Smooth muscle cell (in vitro differentiated cells): ENCODE measurements around the gene SPOCK1. TPM values are rescaled to one million over a fixed set of nuclear protein-coding genes. Genes with fewer than 3 reads are reported as not detected.

Source experiments
- DNase-seq: peaks from one replicate; lab custom pipeline; 2025; ENCODE audit not compliant: unreplicated experiment; lab: John Stamatoyannopoulos, UW
- H2AFZ ChIP-seq: fragments of 200-600 bp; sonication (generic); 2 replicates; pipeline ENCODE4 v1.6.0; 2016; ENCODE audit warnings: antibody characterized with exemption, low read depth, mild to moderate bottlenecking
- H3F3A ChIP-seq: fragments of 200-600 bp; sonication (generic); 2 replicates; pipeline ENCODE4 v1.6.0; 2017; ENCODE audit warnings: antibody characterized with exemption, low read depth
- H3K27ac ChIP-seq: fragments of 200-600 bp; sonication (generic); 2 replicates; pipeline ENCODE4 v1.5.1; 2016; ENCODE audit warnings: low read depth, mild to moderate bottlenecking
- H3K27me3 ChIP-seq: fragments of 200-600 bp; sonication (generic); 2 replicates; pipeline ENCODE4 v1.6.1; 2016; ENCODE audit warnings: low read depth, mild to moderate bottlenecking
- H3K36me3 ChIP-seq: fragments of 200-600 bp; sonication (generic); 2 replicates; pipeline ENCODE4 v1.5.1; 2016; ENCODE audit warnings: low read depth
- H3K4me1 ChIP-seq: fragments of 200-600 bp; sonication (generic); 2 replicates; pipeline ENCODE4 v1.5.1; 2016; ENCODE audit warnings: low read depth
- H3K4me2 ChIP-seq: fragments of 200-600 bp; sonication (generic); 2 replicates; pipeline ENCODE4 v1.6.0; 2016; ENCODE audit warnings: mild to moderate bottlenecking
- H3K4me3 ChIP-seq: fragments of 200-600 bp; sonication (generic); 2 replicates; pipeline ENCODE4 v1.5.1; 2016; ENCODE audit warnings: mild to moderate bottlenecking
- H3K79me2 ChIP-seq: fragments of 200-600 bp; sonication (generic); 2 replicates; pipeline ENCODE4 v1.6.0; 2016; ENCODE audit warnings: low read depth, mild to moderate bottlenecking
- H3K9ac ChIP-seq: fragments of 200-600 bp; sonication (generic); 2 replicates; pipeline ENCODE4 v1.6.0; 2016; ENCODE audit warnings: low read depth
- H3K9me3 ChIP-seq: fragments of 200-600 bp; sonication (generic); replicated peaks from 2 replicates; pipeline ENCODE4 v1.5.1; 2016; ENCODE audit warnings: low read depth
- H4K20me1 ChIP-seq: fragments of 200-600 bp; sonication (generic); 2 replicates; pipeline ENCODE4 v1.6.0; 2016; ENCODE audit warnings: low read depth
- CTCF ChIP-seq: fragments of 200-600 bp; sonication (generic); IDR thresholded peaks from 2 replicates; pipeline ENCODE4 v1.5.1; 2017; ENCODE audit warnings: borderline replicate concordance, mild to moderate bottlenecking, antibody characterized with exemption; ENCODE audit not compliant: insufficient read depth, poor library complexity, severe bottlenecking
- WGBS: methylation state at CpG from one replicate; pipeline ENCODE4 v1.1.7; 2016; ENCODE audit warnings: low lambda C conversion rate; 5-methylcytosine and 5-hydroxymethylcytosine counted together
- polyA plus RNA-seq: library from polyadenylated mRNA; unstranded; fragments of >200 nt; fragmentation: Nextera tagmentation; extraction: Ambion mirVana; gene quantifications from 2 replicates; pipeline ENCODE4 v1.2.1, GENCODE V29; 2016
- total RNA-seq: library from RNA; depleted of rRNA; stranded (reverse); fragments of >200 nt; gene quantifications from 2 replicates; pipeline ENCODE4 v1.2.3, GENCODE V29; 2014

Gene SPOCK1
- total and polyA plus RNA-seq, 2 experiments from 2014 or later: 56.2 to 80.0 TPM

- DNase-seq: no peak
- no peak overlapping the region for H3K4me3 ChIP-seq
- H4K20me1 ChIP-seq: peaks cover 7% of the 10 kb centered on the region
- H3K9me3 ChIP-seq: no peaks in the 10 kb centered on the region
- no peaks in the 10 kb centered on the region for H3F3A ChIP-seq
- H3K4me2 ChIP-seq: no peak overlapping the region
- no peak overlapping the region for H2AFZ ChIP-seq
- no peak for TF ChIP-seq CTCF
- no peaks in the 10 kb centered on the region for H3K36me3 ChIP-seq
- no peak overlapping the region for H3K27ac ChIP-seq
- H3K9ac ChIP-seq: no peak overlapping the region
- no peaks in the 10 kb centered on the region for H3K79me2 ChIP-seq
- H3K4me1 ChIP-seq: no peaks in the 10 kb centered on the region
- H3K27me3 ChIP-seq: no peaks in the 10 kb centered on the region
Measured at GRCh38 chr5:137454671-137455070, 44.5 kb downstream of the SPOCK1 start.

- TF ChIP-seq CTCF: no peak
- WGBS: 59% methylated on average over 6 of the region's 6 CpGs
- Histone ChIP-seq H3K27ac (no peak overlapping the region), H3K4me1 (no peaks in the 10 kb centered on the region), H3K9me3 (no peaks in the 10 kb centered on the region), H4K20me1 (peaks cover 15% of the 10 kb centered on the region), H3K79me2 (no peaks in the 10 kb centered on the region), H3K9ac (no peak overlapping the region), H2AFZ (no peak overlapping the region), H3K4me3 (no peak overlapping the region), H3F3A (no peaks in the 10 kb centered on the region), H3K4me2 (no peak overlapping the region), H3K36me3 (no peaks in the 10 kb centered on the region), H3K27me3 (no peaks in the 10 kb centered on the region)
- no peak for DNase-seq
Measured at GRCh38 chr5:137453483-137454080, 45.5 kb downstream of the SPOCK1 start.

- DNase-seq: no peak
- 77% methylated on average over 3 of the region's 3 CpGs for WGBS
- peaks cover 15% of the 10 kb centered on the region for H4K20me1 ChIP-seq
- no peak overlapping the region for H3K4me3 ChIP-seq
- H3K79me2 ChIP-seq: no peaks in the 10 kb centered on the region
- no peak overlapping the region for H2AFZ ChIP-seq
- H3K4me2 ChIP-seq: no peak overlapping the region
- no peak for TF ChIP-seq CTCF
- no peaks in the 10 kb centered on the region for H3K36me3 ChIP-seq
- H3K9ac ChIP-seq: no peak overlapping the region
- H3K27ac ChIP-seq: no peak overlapping the region
- H3F3A ChIP-seq: no peaks in the 10 kb centered on the region
- H3K4me1 ChIP-seq: no peaks in the 10 kb centered on the region
- H3K27me3 ChIP-seq: peaks cover under 1% of the 10 kb centered on the region
- no peaks in the 10 kb centered on the region for H3K9me3 ChIP-seq
Measured at GRCh38 chr5:137450759-137451158, 48.4 kb downstream of the SPOCK1 start.

GRCh38 chr5:137448868-137449267, 50.3 kb downstream of the SPOCK1 start:
- Histone ChIP-seq H3K27ac (no peak overlapping the region), H3K4me2 (no peak overlapping the region), H2AFZ (no peak overlapping the region), H3F3A (no peaks in the 10 kb centered on the region), H3K79me2 (no peaks in the 10 kb centered on the region), H3K9ac (no peak overlapping the region), H4K20me1 (peaks cover 15% of the 10 kb centered on the region), H3K36me3 (no peaks in the 10 kb centered on the region), H3K9me3 (no peaks in the 10 kb centered on the region), H3K4me3 (no peak overlapping the region), H3K4me1 (no peaks in the 10 kb centered on the region), H3K27me3 (peaks cover 7% of the 10 kb centered on the region)
- no peak for DNase-seq
- no peak for TF ChIP-seq CTCF
- WGBS: 73% methylated on average over 3 of the region's 3 CpGs
